ENCODE data around the gene NPS. TPM values are rescaled to one million over a fixed set of nuclear protein-coding genes. Genes with fewer than 3 reads are reported as not detected.

Gene NPS
- total RNA-seq, 1 donor from 2014 or later, result not detected

DNA sequence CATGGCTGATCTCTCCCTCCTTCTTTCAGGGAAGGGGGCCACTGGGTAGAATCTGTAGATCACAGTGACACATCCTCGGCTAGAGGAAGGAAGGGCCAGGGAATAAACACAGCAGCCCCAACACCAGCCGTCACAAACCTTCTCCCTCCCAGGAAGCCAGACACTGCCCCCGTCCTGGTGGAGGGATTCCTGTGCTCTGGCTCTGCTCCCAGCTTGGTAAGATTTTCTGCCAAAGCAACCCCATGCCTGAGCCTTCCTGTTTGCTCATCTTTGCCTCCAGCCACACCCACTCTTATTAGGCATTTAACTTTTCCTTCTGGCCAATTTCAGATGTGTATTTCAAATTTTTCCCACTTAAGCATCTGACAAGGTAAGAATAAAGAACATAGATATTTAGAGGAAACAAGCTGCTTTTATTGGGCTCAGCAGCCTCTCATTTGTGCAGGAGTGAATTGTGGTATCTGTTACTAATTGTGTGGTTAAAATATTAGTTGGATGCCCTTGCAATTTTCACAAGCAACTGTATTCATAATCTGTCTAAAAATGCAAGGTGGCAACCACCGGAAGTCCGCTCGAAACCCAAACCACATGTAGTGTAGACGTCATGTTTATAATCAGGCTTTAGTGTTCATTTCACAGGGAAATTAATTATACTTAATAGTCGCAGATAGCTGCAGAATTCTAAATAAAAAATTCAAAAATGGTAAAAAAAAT lies 13.2 kb upstream of the NPS start:
- H3K27me3 Mint-ChIP-seq (ENCODE audit: unreplicated experiment), result peaks cover 5% of the 10 kb centered on the region
- H3K4me3 Mint-ChIP-seq (ENCODE audit: unreplicated experiment), result no peak overlapping the region
- no peak overlapping the region for H3K27ac Mint-ChIP-seq (ENCODE audit: unreplicated experiment)
- H3K9me3 Mint-ChIP-seq (ENCODE audit: unreplicated experiment), result peaks cover 3% of the 10 kb centered on the region
- peaks cover 7% of the 10 kb centered on the region for H3K36me3 Mint-ChIP-seq (ENCODE audit: unreplicated experiment)
- H3K4me1 Mint-ChIP-seq (ENCODE audit: low read depth, unreplicated experiment), result no peaks in the 10 kb centered on the region
- no peak for TF ChIP-seq CTCF (IDR thresholded peaks at IDR 0.05; ENCODE audit: partially characterized antibody, unreplicated experiment)
- no peak for DNase-seq

GRCh38 chr10:127536972-127537760 lies 11.9 kb upstream of the NPS start:
- H3K9me3 Mint-ChIP-seq (ENCODE audit: unreplicated experiment), result peaks cover 3% of the 10 kb centered on the region
- TF ChIP-seq CTCF (IDR thresholded peaks at IDR 0.05; ENCODE audit: partially characterized antibody, unreplicated experiment), result no peak
- peaks cover 7% of the 10 kb centered on the region for H3K36me3 Mint-ChIP-seq (ENCODE audit: unreplicated experiment)
- no peak overlapping the region for H3K4me3 Mint-ChIP-seq (ENCODE audit: unreplicated experiment)
- no peak for DNase-seq
- peaks cover 5% of the 10 kb centered on the region for H3K27me3 Mint-ChIP-seq (ENCODE audit: unreplicated experiment)
- no peak overlapping the region for H3K27ac Mint-ChIP-seq (ENCODE audit: unreplicated experiment)
- no peaks in the 10 kb centered on the region for H3K4me1 Mint-ChIP-seq (ENCODE audit: low read depth, unreplicated experiment)

GRCh38 chr10:127537924-127538323 lies 11.2 kb upstream of the NPS start:
- Mint-ChIP-seq H3K4me1 (ENCODE audit: low read depth, unreplicated experiment) (no peaks in the 10 kb centered on the region), H3K4me3 (ENCODE audit: unreplicated experiment) (no peak overlapping the region), H3K27ac (ENCODE audit: unreplicated experiment) (no peak overlapping the region), H3K36me3 (ENCODE audit: unreplicated experiment) (peaks cover 7% of the 10 kb centered on the region), H3K27me3 (ENCODE audit: unreplicated experiment) (peaks cover 4% of the 10 kb centered on the region), H3K9me3 (ENCODE audit: unreplicated experiment) (peaks cover 3% of the 10 kb centered on the region)
- TF ChIP-seq CTCF (IDR thresholded peaks at IDR 0.05; ENCODE audit: partially characterized antibody, unreplicated experiment), result no peak
- no peak for DNase-seq

DNA sequence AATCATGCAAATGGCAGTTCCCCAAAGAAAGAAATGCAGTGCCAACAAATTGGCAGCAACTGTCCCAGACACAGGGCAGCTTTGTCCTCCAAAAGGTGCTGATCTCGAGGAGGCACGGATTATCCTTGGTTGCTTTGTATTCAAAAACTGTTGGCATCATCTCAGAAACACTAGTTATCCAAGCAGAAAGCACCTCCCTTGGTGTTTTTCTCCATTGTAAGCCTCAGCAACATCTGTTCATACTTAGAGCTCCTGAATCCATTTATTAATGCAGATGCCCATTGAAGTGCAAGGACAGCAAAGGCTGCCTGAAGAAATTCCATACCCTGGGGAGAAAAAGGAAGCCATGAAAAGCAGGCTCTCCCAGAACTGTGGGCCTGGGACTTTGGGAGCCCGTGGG lies 1.1 kb upstream of the NPS start:
- Mint-ChIP-seq H3K36me3 (ENCODE audit: unreplicated experiment) (peaks cover 4% of the 10 kb centered on the region), H3K27ac (ENCODE audit: unreplicated experiment) (no peak overlapping the region), H3K9me3 (ENCODE audit: unreplicated experiment) (peaks cover 3% of the 10 kb centered on the region), H3K4me1 (ENCODE audit: low read depth, unreplicated experiment) (peaks cover 11% of the 10 kb centered on the region), H3K4me3 (ENCODE audit: unreplicated experiment) (no peak overlapping the region), H3K27me3 (ENCODE audit: unreplicated experiment) (peaks cover 1% of the 10 kb centered on the region)
- DNase-seq, result no peak
- TF ChIP-seq CTCF (IDR thresholded peaks at IDR 0.05; ENCODE audit: partially characterized antibody, unreplicated experiment), result no peak

DNA sequence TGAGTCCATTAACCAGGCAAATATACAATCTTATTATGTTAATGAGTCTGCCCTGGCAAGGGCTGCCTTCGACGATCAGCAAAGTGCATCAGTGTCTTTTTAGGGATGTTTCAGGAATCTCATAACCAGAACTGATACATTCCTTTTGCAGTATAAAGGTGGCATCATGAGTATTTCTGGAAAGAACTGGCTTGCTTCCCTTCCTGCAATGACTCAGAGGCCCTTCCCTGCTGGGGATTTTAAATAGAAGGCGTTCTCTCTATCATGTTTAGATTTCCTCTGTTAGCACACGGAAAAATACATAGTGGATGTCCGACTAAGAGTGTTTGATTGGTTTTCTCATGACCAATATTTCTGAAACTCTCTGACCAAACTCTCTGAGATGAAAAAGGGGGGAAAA lies 1.8 kb downstream of the NPS start:
- Mint-ChIP-seq H3K4me3 (ENCODE audit: unreplicated experiment) (no peak overlapping the region), H3K4me1 (ENCODE audit: low read depth, unreplicated experiment) (peaks cover 15% of the 10 kb centered on the region), H3K27me3 (ENCODE audit: unreplicated experiment) (peaks cover 1% of the 10 kb centered on the region), H3K36me3 (ENCODE audit: unreplicated experiment) (peaks cover under 1% of the 10 kb centered on the region), H3K27ac (ENCODE audit: unreplicated experiment) (no peak overlapping the region), H3K9me3 (ENCODE audit: unreplicated experiment) (no peaks in the 10 kb centered on the region)
- no peak for TF ChIP-seq CTCF (IDR thresholded peaks at IDR 0.05; ENCODE audit: partially characterized antibody, unreplicated experiment)
- DNase-seq, result no peak

All from glutamatergic neuron (in vitro differentiated cells).